ENCODE results near the gene ZBTB7A.

ZBTB7A gene

GRCh38 chr19:4082172-4082571, 15.5 kb upstream of the ZBTB7A start:
- TF ChIP-seq NFIC (IDR thresholded peaks at IDR 0.05): no peak
- no peak for TF ChIP-seq CREB1 (IDR thresholded peaks at IDR 0.05; ENCODE audit: low read depth)
- TF ChIP-seq FOXM1 (IDR thresholded peaks at IDR 0.05; ENCODE audit: borderline replicate concordance, low read depth): no peak
- no peak for TF ChIP-seq TEAD4 (IDR thresholded peaks at IDR 0.05)
- no peak for TF ChIP-seq TAF1 (IDR thresholded peaks at IDR 0.05; ENCODE audit: low read depth)
- TF ChIP-seq ZBTB7A (IDR thresholded peaks at IDR 0.05; ENCODE audit: low read depth): no peak
- TF ChIP-seq REST (IDR thresholded peaks at IDR 0.05; ENCODE audit: low read depth): no peak
- TF ChIP-seq EGR1 (IDR thresholded peaks at IDR 0.05): no peak
- no peak for TF ChIP-seq RAD21 (IDR thresholded peaks at IDR 0.05; ENCODE audit: low read depth)
- TF ChIP-seq TCF12 (IDR thresholded peaks at IDR 0.05; ENCODE audit: low read depth): no peak
- no peak for TF ChIP-seq CEBPB (IDR thresholded peaks at IDR 0.05)
- no peak for TF ChIP-seq MAX (IDR thresholded peaks at IDR 0.05)
- no peak for TF ChIP-seq EP300 (IDR thresholded peaks at IDR 0.05; ENCODE audit: borderline replicate concordance)
- no peak for TF ChIP-seq YY1 (IDR thresholded peaks at IDR 0.05; ENCODE audit: low read depth)
- TF ChIP-seq USF1 (IDR thresholded peaks at IDR 0.05): no peak

- TF ChIP-seq RAD21 (IDR thresholded peaks at IDR 0.05; ENCODE audit: low read depth) (no peak), MAX (IDR thresholded peaks at IDR 0.05) (no peak), FOXM1 (IDR thresholded peaks at IDR 0.05; ENCODE audit: borderline replicate concordance, low read depth) (no peak), USF1 (IDR thresholded peaks at IDR 0.05) (no peak), EGR1 (IDR thresholded peaks at IDR 0.05) (no peak), CEBPB (IDR thresholded peaks at IDR 0.05) (no peak), REST (IDR thresholded peaks at IDR 0.05; ENCODE audit: low read depth) (no peak), ZBTB7A (IDR thresholded peaks at IDR 0.05; ENCODE audit: low read depth) (no peak), TAF1 (IDR thresholded peaks at IDR 0.05; ENCODE audit: low read depth) (no peak), CREB1 (IDR thresholded peaks at IDR 0.05; ENCODE audit: low read depth) (no peak), TEAD4 (IDR thresholded peaks at IDR 0.05) (no peak), EP300 (IDR thresholded peaks at IDR 0.05; ENCODE audit: borderline replicate concordance) (no peak), NFIC (IDR thresholded peaks at IDR 0.05) (no peak), TCF12 (IDR thresholded peaks at IDR 0.05; ENCODE audit: low read depth) (no peak), YY1 (IDR thresholded peaks at IDR 0.05; ENCODE audit: low read depth) (no peak)
Measured at GRCh38 chr19:4081441-4082129, 14.9 kb upstream of the ZBTB7A start.

- TF ChIP-seq TEAD4 (IDR thresholded peaks at IDR 0.05): no peak
- TF ChIP-seq USF1 (IDR thresholded peaks at IDR 0.05): no peak
- no peak for TF ChIP-seq ZBTB7A (IDR thresholded peaks at IDR 0.05; ENCODE audit: low read depth)
- TF ChIP-seq MAX (IDR thresholded peaks at IDR 0.05): no peak
- no peak for TF ChIP-seq YY1 (IDR thresholded peaks at IDR 0.05; ENCODE audit: low read depth)
- TF ChIP-seq FOXM1 (IDR thresholded peaks at IDR 0.05; ENCODE audit: borderline replicate concordance, low read depth): no peak
- no peak for TF ChIP-seq NFIC (IDR thresholded peaks at IDR 0.05)
- no peak for TF ChIP-seq RAD21 (IDR thresholded peaks at IDR 0.05; ENCODE audit: low read depth)
- TF ChIP-seq REST (IDR thresholded peaks at IDR 0.05; ENCODE audit: low read depth): no peak
- TF ChIP-seq CEBPB (IDR thresholded peaks at IDR 0.05): no peak
- TF ChIP-seq TAF1 (IDR thresholded peaks at IDR 0.05; ENCODE audit: low read depth): no peak
- no peak for TF ChIP-seq EP300 (IDR thresholded peaks at IDR 0.05; ENCODE audit: borderline replicate concordance)
- TF ChIP-seq EGR1 (IDR thresholded peaks at IDR 0.05): no peak
- TF ChIP-seq TCF12 (IDR thresholded peaks at IDR 0.05; ENCODE audit: low read depth): no peak
- no peak for TF ChIP-seq CREB1 (IDR thresholded peaks at IDR 0.05; ENCODE audit: low read depth)
Measured at GRCh38 chr19:4080473-4080872, 13.8 kb upstream of the ZBTB7A start.
